Fibroblast of mammary gland (primary cell): Measurements from ENCODE around the gene ACACA.

Source experiments
- DNase-seq: peaks from one replicate; pipeline ENCODE4 v3.0.0-alpha.2; 2010; ENCODE audit warnings: low read depth
- H3K4me3 ChIP-seq: 2 replicates; pipeline ENCODE4 v1.5.1; 2011; ENCODE audit warnings: low read depth, mild to moderate bottlenecking, low read length, moderate library complexity; ENCODE audit not compliant: control insufficient read depth
- TF ChIP-seq, protein P1 (sequence below): conservative IDR thresholded peaks from 2 replicates; pipeline ENCODE4 v1.5.1; 2011; ENCODE audit warnings: low read depth, low read length, inconsistent platforms; ENCODE audit not compliant: control insufficient read depth, insufficient read depth

The ACACA gene

DNA sequence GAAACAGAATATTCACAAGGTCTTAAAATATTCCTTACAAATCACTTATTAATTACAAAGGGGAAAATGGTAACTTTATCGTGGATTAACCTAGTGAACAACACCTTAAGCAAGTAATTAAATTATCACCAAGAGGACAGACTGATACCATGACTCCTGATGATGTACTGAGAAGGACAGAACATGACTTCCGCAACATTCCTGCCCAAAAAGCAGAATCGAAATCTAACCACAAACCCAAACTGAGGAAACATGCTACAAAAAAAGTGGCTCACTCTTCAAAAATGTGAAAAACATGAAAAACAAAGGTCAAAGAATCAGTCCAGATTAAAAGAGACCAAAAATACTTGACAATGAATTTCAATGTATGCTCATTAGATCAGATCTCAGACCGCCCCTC is 306.4 kb downstream of the ACACA start:
- no peak overlapping the region for H3K4me3 ChIP-seq
- DNase-seq: no peak
- TF ChIP-seq, protein P1, sequence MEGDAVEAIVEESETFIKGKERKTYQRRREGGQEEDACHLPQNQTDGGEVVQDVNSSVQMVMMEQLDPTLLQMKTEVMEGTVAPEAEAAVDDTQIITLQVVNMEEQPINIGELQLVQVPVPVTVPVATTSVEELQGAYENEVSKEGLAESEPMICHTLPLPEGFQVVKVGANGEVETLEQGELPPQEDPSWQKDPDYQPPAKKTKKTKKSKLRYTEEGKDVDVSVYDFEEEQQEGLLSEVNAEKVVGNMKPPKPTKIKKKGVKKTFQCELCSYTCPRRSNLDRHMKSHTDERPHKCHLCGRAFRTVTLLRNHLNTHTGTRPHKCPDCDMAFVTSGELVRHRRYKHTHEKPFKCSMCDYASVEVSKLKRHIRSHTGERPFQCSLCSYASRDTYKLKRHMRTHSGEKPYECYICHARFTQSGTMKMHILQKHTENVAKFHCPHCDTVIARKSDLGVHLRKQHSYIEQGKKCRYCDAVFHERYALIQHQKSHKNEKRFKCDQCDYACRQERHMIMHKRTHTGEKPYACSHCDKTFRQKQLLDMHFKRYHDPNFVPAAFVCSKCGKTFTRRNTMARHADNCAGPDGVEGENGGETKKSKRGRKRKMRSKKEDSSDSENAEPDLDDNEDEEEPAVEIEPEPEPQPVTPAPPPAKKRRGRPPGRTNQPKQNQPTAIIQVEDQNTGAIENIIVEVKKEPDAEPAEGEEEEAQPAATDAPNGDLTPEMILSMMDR: no peak

DNA sequence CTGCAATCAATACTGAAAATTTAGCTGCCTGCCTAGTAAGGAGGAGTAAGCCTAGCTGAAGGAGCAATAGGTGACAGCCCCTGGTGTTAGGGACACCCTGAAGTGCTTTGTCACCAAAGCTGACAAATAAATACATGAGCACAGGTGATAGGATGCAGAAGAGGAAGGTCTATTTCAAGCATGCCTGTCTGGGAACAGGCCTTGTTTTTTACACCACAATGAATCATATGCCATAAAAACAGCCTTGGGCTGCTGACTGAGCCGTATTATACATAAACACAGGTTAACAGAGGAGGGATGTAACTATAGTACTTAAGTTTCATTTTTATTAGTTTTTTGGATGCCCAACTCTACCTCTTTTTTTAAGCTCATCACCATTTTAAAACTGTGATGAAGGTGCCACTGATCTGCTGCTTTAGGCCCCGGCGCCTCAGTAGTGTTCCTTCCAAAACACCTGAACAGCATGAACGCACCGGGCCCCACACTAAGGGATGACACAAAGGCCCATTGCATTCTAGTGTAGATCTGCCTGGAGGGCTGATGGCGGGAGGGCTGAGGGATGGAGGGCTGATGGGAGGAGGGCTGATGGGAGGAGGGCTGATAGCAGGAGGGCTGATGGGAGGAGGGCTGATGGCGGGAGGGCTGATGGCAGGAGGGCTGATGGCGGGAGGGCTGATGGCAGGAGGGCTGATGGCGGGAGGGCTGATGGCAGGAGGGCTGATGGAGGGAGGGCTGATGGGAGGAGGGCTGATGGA is 307.5 kb downstream of the ACACA start:
- no peak for DNase-seq
- TF ChIP-seq, protein P1: no peak
- H3K4me3 ChIP-seq: no peak overlapping the region

GRCh38 chr17:37098152-37098551 is 308.5 kb downstream of the ACACA start:
- no peak for DNase-seq
- no peak overlapping the region for H3K4me3 ChIP-seq
- TF ChIP-seq, protein P1: no peak

GRCh38 chr17:37097154-37097553 is 309.5 kb downstream of the ACACA start:
- no peak overlapping the region for H3K4me3 ChIP-seq
- TF ChIP-seq, protein P1: no peak
- no peak for DNase-seq

DNA sequence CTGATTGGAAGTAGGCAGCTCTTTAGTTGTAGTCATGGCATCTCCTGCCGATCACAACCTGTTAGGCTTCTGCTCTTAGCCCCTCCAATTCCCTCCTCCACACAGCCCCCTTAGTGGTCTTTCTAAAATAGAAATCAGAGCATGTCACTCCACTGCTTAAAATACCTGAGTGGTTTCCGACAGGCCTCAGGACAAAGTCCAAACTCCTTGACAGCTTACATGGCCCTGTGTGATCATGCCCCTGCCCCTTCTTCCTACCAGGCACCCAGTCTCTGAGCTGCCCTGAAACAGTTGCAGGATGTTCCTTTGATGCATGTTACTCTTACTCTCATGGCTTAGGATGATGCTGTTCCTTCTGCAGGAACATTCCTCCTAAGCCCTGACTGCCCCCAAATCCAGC is 310.6 kb downstream of the ACACA start:
- no peak for DNase-seq
- no peak overlapping the region for H3K4me3 ChIP-seq
- TF ChIP-seq, protein P1: no peak

GRCh38 chr17:37094391-37094790 is 312.2 kb downstream of the ACACA start:
- no peak overlapping the region for H3K4me3 ChIP-seq
- no peak for DNase-seq
- TF ChIP-seq, protein P1: no peak
